ENCODE results near the gene AKR7A2.
"Not testable (repeated sequence)": the region's sequence is repeated elsewhere in the genome, so short reads cannot be mapped to it uniquely, and the experiment has no call there.

- not testable (repeated sequence) for TF ChIP-seq CTCF (IDR thresholded peaks at IDR 0.05); SIN3A (IDR thresholded peaks at IDR 0.05; ENCODE audit: borderline replicate concordance, insufficient read depth, low read depth, low read length); TCF7L2 (IDR thresholded peaks at IDR 0.05; ENCODE audit: low read depth, low read length); POLR2AphosphoS5 (IDR thresholded peaks at IDR 0.05; ENCODE audit: low read depth, low read length)
- TF ChIP-seq, protein P1, sequence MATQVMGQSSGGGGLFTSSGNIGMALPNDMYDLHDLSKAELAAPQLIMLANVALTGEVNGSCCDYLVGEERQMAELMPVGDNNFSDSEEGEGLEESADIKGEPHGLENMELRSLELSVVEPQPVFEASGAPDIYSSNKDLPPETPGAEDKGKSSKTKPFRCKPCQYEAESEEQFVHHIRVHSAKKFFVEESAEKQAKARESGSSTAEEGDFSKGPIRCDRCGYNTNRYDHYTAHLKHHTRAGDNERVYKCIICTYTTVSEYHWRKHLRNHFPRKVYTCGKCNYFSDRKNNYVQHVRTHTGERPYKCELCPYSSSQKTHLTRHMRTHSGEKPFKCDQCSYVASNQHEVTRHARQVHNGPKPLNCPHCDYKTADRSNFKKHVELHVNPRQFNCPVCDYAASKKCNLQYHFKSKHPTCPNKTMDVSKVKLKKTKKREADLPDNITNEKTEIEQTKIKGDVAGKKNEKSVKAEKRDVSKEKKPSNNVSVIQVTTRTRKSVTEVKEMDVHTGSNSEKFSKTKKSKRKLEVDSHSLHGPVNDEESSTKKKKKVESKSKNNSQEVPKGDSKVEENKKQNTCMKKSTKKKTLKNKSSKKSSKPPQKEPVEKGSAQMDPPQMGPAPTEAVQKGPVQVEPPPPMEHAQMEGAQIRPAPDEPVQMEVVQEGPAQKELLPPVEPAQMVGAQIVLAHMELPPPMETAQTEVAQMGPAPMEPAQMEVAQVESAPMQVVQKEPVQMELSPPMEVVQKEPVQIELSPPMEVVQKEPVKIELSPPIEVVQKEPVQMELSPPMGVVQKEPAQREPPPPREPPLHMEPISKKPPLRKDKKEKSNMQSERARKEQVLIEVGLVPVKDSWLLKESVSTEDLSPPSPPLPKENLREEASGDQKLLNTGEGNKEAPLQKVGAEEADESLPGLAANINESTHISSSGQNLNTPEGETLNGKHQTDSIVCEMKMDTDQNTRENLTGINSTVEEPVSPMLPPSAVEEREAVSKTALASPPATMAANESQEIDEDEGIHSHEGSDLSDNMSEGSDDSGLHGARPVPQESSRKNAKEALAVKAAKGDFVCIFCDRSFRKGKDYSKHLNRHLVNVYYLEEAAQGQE (IDR thresholded peaks at IDR 0.05; ENCODE audit: insufficient read depth in 1 of 2, low read depth in 2 of 2, low read length in 1 of 2) = not testable (repeated sequence)
These were observed 7.9 kb downstream of the AKR7A2 start for GRCh38 chr1:19304081-19304480.

All from Panc1 (cell line).